A172 (cell line): ENCODE data around the gene FGGY. TPM values are rescaled to one million over a fixed set of nuclear protein-coding genes. Genes with fewer than 3 reads are reported as not detected.
"Not testable (repeated sequence)": the region's sequence is repeated elsewhere in the genome, so short reads cannot be mapped to it uniquely, and the experiment has no call there.

Experiments used
- DNase-seq: peaks from one replicate; pipeline ENCODE4 v3.0.0-alpha.2; 2015; ENCODE audit warnings: low spot score
- total RNA-seq: library from RNA; depleted of rRNA; stranded (reverse); fragments of >200 nt; shearing (Covaris generic); gene quantifications from 2 replicates; pipeline ENCODE4 v1.2.3, GENCODE V29; 2014

FGGY gene
- total RNA-seq, 1 experiment from 2014 or later, result 15.3 TPM

DNA sequence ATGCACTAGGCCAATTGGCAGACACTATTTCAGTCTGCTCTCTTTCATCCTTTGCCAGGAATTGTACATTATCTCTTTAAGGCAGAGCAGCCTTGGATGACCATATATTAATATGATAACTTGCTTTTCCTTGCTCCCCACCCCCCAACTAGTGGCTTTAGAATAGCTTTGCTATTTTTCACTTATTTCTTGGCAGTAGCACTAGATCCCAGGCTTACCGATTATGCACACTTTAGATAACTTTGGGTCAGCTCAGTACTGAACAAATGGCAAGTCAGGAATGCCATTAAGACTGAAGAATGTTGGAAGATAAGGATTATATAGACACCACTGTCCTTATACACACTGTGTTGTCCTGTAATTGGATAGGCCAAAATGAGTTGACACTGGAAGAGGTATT is 146.4 kb downstream of the FGGY start:
- DNase-seq, result peak; percentile 57

DNA sequence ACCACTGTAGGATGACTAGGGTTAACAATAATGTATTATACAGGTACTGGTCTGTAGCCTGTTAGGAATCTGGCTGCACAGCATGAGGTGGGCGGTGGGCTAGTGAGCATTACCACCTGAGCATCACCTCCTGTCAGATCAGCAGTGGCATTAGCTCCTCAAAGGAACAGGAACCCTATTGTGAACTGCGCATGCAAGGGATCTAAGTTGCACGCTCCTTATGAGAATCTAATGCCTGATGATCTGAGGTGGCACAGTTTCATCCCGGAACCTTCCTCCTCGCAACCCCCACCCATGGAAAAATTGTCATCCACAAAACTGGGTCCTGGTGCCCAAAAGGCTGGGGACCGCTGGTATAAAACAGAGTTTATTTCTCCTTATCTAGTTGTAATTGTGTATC is 147.6 kb downstream of the FGGY start:
- no peak for DNase-seq

DNA sequence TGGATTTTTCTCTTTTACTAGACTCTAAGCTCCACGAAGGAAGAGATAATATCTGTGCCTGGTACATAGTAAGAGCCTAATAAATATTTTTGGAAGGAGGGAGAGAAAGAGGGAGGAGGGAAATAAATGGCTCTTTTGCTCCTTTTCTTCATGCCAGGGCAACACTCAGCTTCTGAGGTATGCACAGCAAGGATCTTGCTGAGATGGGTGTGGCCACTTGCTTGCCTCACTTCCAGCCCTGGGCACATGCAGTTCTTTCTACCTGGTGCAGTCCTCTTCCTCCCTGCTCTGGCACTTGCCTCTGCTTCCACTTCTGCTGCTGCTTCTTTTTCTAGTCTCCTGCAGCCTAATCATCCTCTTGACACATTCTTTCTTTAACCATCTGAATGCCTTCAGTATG is 148.1 kb downstream of the FGGY start:
- peak; percentile 41 for DNase-seq

DNA sequence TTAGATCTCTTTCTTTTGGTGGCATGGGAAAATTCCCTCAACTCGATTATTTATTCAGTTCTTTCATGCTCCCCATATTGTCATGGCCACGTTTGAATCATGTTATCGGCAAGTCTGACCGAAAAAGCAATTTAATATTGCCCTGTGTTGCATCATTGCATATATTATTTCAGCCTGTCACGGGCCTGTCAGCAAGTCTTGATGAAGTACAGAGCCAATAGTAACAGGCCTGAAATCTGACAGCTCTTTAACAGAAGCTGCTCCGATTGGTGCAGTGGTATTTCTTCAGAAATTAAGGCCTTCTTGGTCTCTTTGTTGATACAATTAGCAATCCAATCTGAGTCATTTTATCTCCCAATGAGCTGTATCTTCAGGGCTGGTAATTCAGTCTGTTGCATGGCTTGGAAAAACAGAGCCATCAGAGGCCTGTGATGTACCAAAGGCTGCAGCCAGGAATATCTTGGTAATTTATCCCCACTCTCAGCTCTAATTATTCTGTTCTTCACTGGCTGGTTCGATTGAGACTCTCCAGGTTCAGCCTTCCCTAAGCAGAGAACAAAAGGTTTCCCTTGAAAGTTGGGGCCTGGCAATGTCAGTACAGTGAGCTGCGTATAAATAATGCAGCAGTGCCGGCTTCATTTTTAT is 149.5 kb downstream of the FGGY start:
- peak; percentile 46 for DNase-seq

DNA sequence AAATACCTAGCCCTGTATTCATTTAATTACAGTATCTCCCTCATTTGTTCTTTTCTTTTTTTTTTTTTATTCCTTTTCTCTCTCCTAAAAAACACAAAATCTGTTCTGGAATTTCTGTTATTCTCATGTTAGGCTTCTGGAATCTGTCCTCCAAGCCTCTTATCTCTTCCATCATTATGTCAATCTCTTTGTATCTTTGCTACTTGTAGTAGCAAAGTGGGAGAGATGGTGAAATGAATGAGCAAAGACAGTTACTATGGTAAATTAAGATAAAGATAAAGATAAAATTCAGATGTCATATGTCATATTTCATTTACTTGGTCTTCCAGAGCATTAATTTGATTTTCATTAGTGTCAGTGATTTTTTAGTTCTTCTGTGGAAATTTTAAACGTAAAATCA is 155.1 kb downstream of the FGGY start:
- DNase-seq, result no peak

DNA sequence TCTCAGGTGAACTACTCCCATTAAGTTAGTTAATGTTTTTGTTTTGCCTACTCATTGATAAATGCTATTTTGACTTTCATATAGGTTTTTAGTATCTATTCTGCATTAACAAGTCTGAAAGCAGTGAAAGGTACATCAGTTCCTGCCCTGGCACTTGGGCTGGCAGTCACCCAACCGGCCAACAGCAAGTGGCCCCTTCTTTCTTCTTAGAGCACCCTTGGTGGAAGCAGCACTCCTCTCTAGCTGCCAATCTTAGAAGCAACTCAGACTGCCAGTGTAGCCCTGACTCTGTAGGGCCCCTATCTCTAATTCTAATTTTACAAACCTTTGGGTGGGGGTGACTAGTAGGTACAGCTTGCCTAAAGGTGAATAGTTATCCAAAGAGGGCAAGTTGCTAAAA is 155.7 kb downstream of the FGGY start:
- no peak for DNase-seq

DNA sequence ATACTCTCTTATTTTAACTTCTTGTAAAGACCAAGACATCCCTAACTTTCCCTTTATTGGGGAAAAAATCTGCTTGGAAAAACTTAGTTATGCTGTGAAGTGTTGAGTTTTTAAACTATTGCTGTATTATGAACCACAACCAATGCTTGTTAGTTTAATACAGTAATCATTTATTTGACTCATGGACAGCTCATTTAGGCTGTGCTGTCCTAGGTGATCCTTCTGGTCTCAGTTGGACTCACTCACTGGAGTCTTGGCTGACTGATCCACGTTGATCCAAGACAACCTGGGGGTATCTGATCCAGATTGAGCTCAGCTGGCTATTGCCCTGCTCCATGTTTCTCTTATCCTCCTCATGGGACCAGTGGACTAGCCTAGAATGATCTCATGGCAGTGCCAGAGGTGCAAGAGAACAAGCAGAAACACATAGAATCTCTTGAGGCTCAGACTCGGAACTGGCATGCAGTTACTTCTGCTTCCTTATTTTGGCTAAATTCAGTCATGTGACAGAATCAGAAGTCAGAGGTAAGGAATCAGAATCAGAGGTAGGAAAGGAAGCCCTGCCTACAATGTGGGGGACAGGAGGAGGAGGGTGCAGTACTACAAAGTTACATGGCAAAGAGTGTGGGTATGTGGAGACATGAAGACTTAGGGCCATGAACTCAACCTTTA is 156.5 kb downstream of the FGGY start:
- DNase-seq, result no peak

DNA sequence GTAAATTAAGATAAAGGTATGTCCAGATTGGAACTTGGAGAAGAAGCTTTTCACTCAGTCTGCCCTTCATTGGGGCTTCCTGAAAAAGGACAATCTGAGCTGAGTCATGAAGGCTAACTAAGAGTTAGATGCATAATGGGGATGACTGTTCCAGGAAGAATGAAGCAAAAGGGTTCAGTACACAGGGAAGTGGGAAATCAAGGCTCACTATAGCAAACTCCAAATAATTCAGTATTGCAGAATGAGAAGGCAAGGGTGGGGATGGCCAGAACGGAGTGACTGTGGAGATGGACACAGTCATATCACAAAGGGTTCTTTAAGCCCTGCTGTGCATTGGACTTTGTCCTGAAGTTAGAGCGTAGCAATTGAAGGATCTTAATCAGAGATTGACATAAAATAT is 158.3 kb downstream of the FGGY start:
- peak; percentile 45 for DNase-seq

DNA sequence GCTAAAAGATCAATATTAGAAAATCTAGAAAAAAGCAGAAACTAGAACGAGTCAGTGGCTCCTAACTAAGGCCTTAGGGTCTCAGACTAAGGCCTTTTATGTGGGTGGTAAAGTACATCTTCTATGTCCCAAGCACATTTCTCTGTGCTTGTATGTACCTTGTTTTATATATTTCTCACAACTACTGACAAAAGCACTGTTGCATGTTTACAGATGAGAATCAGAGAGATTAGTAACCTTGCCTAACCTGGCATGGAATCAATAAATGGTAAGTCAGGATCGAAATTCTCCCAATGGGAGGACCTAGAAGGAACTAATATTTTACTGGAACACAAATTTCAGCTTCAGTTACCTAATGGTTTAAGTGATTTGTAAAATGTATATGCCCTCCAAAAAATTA is 160.9 kb downstream of the FGGY start:
- DNase-seq, result no peak

DNA sequence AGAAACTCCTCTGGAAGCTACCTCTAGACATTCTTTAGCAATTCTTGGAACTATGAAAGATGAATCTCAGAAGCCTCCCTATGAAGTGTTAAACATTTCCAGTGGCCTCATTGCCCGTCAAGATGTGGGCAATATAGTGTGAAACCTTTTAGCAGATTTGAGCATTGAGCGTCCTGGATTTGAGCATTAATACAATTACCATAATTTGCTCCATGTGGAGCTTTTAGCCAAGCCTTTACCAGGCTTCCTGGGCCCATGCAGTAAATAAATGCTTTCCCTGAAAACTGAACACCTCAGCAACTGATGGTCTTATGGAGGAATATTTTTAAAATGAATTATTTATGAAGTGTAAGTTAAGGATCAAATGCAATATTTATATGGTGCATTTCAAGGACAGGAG is 162.0 kb downstream of the FGGY start:
- DNase-seq, result no peak

DNA sequence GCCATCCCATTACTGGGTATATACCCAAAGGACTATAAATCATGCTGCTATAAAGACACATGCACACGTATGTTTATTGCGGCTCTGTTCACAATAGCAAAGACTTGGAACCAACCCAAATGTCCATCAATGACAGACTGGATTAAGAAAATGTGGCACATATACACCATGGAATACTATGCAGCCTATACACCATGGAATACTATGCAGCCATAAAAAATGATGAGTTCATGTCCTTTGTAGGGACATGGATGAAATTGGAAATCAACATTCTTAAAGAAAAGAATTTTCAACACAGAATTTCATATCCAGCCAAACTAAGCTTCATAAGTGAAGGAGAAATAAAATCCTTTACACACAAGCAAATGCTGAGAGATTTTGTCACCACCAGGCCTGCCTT is 166.0 kb downstream of the FGGY start:
- DNase-seq, result not testable (repeated sequence)

DNA sequence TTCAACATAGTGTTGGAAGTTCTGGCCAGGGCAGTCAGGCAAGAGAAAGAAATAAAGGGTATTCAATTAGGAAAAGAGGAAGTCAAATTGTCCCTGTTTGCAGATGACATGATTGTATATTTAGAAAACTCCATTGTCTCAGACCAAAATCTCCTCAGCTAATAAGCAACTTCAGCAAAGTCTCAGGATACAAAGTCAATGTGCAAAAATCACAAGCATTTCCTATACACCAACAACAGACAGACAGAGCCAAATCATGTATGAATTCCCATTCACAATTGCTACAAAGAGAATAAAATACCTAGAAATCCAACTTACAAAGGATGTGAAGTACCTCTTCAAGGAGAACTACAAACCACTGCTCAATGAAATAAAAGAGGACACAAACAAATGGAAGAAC is 168.6 kb downstream of the FGGY start:
- DNase-seq, result not testable (repeated sequence)

DNA sequence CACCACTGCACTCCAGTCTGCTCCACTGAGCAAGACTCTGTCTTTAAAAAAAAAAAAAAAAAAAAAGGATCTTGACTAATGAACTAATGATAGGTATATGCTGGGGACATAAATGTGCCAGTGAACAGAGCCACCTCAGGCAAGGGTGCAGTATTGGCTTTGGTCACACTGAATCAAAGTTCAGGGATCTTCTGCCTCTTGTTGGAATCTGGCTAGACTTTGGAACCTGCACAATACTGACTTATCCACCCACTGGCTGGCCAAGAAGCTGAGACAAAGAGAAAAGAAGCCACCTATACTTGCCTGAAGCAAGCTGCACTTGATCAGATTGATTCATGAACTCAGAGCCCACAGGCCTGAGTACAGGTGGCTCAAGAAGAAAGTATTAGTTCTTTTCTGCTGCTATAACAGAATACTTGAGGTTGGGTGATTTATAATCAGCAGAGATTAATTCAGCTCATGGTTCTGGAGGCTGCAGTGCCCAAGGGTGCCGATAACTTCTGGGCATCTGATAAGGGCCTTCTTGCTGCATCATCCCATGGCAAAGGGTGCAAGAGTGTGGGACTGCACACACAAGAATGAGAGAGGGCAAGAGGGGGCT is 172.0 kb downstream of the FGGY start:
- no peak for DNase-seq

DNA sequence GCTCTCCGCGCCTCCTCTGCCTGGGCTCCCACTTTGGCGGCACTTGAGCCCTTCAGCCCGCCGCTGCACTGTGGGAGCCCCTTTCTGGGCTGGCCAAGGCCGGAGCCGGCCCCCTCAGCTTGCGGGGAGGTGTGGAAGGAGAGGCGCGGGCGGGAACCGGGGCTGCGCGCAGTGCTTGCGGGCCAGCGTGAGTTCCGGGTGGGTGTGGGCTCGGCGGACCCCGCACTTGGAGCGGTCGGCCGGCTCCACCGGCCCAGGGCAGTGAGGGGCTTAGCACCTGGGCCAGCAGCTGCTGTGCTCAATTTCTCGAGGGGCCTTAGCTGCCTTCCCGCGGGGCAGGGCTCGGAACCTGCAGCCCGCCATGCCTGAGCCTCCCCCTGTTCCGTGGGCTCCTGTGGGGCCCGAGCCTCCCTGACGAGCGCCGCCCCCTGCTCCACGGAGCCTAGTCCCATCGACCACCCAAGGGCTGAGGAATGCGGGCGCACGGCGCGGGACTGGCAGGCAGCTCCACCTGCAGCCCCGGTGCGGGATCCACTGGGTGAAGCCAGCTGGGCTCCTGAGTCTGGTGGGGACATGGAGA is 175.2 kb downstream of the FGGY start:
- DNase-seq, result not testable (repeated sequence)

DNA sequence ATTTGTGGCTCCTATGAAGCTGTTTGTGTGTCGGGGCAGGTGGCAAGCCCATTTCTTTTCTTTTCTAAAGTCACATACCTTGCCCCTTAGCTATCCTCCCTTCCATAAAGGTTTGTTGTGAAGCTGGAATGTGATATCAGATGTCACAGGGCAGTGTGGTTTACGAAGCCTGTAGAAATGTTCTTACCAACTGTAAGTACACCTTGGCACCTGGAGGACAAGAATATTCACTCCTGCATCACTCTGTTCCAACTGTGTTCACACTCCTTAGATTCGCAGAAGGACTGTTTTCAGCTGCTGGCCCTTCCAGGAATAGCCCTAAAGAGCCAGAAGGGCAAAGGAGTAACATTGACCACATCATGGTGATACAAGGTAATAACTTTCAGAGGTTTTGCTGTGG is 176.9 kb downstream of the FGGY start:
- no peak for DNase-seq

DNA sequence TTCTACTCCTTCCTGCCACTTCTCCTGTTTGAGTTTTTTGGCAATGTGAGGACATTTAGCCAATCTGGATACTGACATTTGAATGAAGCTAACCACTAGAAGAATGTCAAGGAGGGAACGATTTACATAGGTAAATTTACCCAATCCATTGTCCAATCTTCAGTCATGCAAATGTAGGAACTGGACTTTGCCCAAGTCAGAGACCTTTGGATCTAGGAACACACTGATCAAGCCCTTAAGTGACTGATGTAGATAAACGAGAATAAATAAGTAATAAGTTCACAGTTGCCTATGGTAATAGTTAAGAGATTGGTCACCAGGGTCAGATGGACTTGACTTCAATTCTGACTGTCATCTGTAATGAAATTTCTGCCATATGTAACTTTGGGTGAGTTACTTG is 177.6 kb downstream of the FGGY start:
- DNase-seq, result no peak

DNA sequence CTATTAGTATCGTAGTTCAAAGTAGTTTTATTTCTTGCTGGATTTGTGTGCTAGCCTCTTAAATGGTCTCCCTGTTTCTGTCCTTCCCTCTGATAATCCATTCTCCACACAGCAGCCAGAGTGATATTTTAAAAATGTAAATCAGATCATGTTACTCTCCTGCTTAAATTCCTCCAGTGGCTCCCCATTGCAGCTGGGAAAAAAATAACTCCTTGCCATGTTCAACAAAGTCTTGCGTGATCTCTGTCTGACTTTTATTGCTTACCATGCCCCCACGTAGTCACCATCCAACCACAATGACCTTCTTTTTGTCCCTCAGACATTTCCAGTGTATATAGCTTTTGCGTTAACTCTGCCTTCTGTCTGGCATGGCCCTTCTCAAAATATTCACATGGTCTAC is 178.8 kb downstream of the FGGY start:
- no peak for DNase-seq

DNA sequence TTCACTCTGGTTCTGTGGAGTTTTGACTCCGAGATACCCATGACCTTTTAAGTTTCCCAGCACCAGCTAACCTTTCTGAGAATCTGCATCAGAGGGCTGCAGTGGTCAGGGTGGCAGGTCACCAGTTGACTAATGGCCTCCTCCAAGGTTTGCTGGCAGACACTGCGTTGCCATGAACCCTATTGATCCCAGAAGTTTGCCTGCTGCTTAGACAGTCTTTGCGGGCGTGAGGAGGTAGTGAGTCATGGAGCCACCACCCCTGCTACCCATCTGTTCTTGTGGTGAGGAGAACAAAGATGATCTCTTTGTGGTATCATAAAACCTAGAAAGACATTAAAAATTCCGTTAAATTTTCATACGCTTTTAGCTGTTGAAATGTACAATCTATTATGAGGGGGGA is 180.4 kb downstream of the FGGY start:
- DNase-seq, result peak; percentile 82

DNA sequence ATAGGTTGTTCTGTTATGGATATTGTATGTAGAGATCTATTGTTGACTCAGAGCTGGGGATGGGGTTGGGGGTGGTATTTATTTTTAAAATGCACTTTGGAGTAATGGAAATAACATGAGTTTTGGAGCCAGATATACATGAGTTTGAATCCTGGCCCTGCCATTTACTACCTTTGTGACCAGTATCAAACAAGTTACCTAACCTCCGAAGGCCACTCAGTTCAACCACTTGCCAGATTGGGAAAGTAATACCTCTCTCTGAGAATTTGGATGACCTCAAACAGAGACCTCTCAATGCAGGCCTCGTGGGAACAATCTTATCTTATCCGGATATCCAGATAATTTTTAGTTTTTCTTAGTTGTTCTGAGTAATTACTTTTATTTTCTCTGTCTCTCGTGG is 181.0 kb downstream of the FGGY start:
- no peak for DNase-seq

DNA sequence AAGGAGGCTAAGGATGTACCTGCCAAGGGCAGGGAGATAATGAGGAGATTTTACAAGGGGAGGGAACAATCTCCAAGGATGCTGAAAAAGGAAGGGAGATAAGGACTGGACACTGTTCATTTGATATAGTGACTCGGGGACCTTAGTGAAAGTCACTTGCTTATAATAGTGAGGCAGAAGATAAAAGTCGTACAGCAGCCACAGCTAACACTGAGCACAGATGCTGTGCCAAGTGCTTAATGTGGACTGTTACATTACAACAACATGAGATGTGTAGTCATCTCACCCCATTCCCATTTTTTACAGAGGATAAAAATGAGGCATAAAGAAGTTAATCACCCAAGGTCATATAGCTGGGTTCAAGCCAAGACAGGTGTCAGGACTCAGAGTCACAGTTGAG is 181.9 kb downstream of the FGGY start:
- DNase-seq, result no peak

DNA sequence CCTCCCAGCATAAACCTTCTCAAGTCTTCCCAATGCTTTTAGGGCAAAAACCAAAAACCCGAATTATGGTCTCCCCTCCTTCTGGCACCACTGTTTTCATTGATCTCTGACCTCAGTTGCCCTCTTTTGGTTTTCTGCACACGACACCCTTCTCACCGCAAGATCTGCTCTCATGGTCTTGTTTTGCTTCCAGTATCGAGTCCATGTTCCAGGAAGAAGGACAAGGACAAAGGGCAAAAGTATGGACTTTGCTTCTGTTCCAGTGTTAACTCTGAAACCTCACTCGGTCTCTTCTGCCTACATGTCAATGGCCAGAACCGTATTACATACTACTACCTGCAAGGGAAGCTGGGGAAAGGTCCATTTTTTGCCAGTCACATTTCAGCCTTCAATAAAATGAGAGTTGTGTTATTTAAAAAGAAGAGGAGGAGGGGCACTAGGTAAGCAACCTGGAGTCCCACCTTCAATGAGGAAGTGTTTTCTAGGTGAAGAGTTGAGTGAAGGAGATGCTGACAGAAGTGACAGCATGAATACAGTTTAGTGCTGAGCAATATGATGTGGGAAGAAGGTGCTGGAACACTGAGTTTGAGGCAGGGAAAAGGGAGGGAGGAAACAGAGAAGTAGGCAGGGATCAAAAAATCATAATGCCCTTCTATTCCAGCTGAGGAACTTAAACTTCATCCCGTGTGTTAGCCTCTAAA is 183.4 kb downstream of the FGGY start:
- no peak for DNase-seq

DNA sequence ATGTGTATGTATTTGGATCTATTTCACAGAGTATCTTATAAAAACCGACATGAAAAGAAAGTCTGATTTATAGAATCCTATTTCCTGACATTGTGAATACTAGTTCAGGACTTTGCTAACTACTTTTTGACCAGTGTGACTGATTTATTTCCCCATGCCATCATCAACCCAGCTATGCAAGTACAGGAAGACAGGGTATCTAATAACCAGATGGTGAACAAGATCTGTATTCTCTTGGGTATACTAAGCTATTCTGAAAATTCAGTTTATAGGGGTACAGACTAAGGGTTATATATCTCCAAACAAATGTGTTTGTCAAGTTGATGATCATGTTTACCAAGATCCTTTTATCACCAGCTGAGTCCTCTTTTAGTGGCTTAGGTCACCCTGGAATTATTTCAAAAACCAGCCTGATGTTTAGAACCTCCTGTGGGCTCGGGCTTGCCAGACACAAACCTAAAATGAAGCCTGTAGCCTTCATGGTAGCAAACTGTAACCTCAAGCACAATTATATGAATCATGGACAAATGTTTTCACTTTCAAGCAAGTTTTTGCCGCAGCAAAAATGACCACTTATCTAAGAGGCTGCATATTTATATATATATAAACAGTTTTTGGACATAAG is 185.1 kb downstream of the FGGY start:
- no peak for DNase-seq
